GM12878 (cell line): Measurements from ENCODE around the gene HMGB2.

Source experiments
- CTCF ChIP-seq, 3 experiments: IDR thresholded peaks in 2 of 3; conservative IDR thresholded peaks in 1 of 3; 2 replicates each; pipeline ENCODE4 v1.5.1; 2011; ENCODE audit warnings: low read depth in 3 of 3, low read length in 3 of 3, mild to moderate bottlenecking in 3 of 3, control low read depth in 2 of 3, moderate library complexity in 2 of 3, inconsistent platforms in 1 of 3, mixed read lengths in 1 of 3; ENCODE audit not compliant: control insufficient read depth in 2 of 3, insufficient read depth in 1 of 3; ENCODE audit errors: extremely low read depth in 1 of 3
- EP300 ChIP-seq, 2 experiments: fragments of 150-350 bp in 1 of 2; IDR thresholded peaks; 2 replicates each; pipeline ENCODE4 v1.6.1; 2011 to 2012; ENCODE audit warnings: low read depth in 2 of 2, low read length in 2 of 2, borderline replicate concordance in 1 of 2, improper control_type of control experiment in 1 of 2, inconsistent platforms in 1 of 2; ENCODE audit not compliant: control insufficient read depth in 1 of 2
- EZH2 ChIP-seq: IDR thresholded peaks from 2 replicates; pipeline ENCODE4 v1.6.1; 2012; ENCODE audit warnings: low read depth, mild to moderate bottlenecking, control low read depth, inconsistent platforms, low read length, borderline replicate concordance; ENCODE audit not compliant: control insufficient read depth
- JUNB ChIP-seq: IDR thresholded peaks from 2 replicates; pipeline ENCODE4 v1.6.1; 2016; ENCODE audit warnings: antibody characterized with exemption, mild to moderate bottlenecking
- NR2F1 ChIP-seq: fragments of 450-650 bp; conservative IDR thresholded peaks from 2 replicates; pipeline ENCODE4 v1.6.1; 2017; ENCODE audit warnings: mild to moderate bottlenecking
- POU2F2 ChIP-seq: IDR thresholded peaks from 3 replicates; pipeline ENCODE4 v1.6.1; 2011; ENCODE audit warnings: low read depth, mild to moderate bottlenecking, low read length, borderline replicate concordance
- ZNF274 ChIP-seq: IDR thresholded peaks from one replicate; pipeline ENCODE4 v1.8.0; 2011; ENCODE audit not compliant: insufficient read length, insufficient read depth
- TF ChIP-seq, protein P1 (sequence below): fragments of 450-650 bp; IDR thresholded peaks from 2 replicates; pipeline ENCODE4 v1.6.1; 2018; ENCODE audit warnings: borderline replicate concordance, mild to moderate bottlenecking; ENCODE audit not compliant: partially characterized antibody

DNA sequence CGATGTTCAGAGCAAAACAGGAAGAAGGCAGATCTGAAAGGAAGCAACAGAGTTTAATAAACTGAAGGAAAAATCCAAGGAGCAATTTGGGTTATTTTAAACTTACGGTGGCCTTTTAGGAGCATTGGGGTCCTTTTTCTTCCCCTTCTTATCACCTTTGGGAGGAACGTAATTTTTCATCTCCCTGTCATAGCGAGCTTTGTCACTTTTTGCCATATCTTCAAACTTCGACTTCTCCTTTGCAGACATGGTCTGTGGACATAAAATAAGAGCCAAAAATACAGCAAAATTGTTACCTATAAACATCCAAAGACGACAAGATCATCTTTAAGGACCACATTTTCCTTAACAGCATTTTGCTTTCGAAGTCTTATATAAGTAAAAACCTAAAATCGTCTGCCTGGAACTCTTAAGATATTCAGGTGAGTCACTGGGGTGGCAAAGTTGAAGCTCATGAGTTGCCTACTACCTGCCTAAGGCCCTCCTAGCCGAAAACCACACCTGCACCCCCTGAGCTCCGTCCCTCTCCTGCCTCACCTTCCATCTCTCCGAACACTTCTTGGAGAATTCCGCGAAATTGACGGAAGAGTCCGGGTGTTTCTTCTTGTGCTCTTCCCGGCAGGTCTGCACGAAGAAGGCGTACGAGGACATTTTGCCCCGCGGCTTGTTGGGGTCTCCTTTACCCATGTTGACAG is 1.0 kb downstream of the HMGB2 start:
- TF ChIP-seq CTCF (IDR thresholded peaks at IDR 0.05 in 2 of 3, conservative IDR thresholded peaks at IDR 0.05 in 1 of 3; ENCODE audit: control insufficient read depth in 2 of 3, extremely low read depth in 1 of 3, insufficient read depth in 1 of 3, low read depth in 3 of 3, low read length in 3 of 3): no peak
- TF ChIP-seq EP300 (IDR thresholded peaks at IDR 0.05; ENCODE audit: borderline replicate concordance in 1 of 2, control insufficient read depth in 1 of 2, low read depth in 2 of 2, low read length in 2 of 2): no peak
- TF ChIP-seq, protein P1, sequence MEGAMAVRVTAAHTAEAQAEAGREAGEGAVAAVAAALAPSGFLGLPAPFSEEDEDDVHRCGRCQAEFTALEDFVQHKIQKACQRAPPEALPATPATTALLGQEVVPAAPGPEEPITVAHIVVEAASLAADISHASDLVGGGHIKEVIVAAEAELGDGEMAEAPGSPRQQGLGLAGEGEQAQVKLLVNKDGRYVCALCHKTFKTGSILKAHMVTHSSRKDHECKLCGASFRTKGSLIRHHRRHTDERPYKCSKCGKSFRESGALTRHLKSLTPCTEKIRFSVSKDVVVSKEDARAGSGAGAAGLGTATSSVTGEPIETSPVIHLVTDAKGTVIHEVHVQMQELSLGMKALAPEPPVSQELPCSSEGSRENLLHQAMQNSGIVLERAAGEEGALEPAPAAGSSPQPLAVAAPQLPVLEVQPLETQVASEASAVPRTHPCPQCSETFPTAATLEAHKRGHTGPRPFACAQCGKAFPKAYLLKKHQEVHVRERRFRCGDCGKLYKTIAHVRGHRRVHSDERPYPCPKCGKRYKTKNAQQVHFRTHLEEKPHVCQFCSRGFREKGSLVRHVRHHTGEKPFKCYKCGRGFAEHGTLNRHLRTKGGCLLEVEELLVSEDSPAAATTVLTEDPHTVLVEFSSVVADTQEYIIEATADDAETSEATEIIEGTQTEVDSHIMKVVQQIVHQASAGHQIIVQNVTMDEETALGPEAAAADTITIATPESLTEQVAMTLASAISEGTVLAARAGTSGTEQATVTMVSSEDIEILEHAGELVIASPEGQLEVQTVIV: no peak
- TF ChIP-seq NR2F1: no peak
- TF ChIP-seq JUNB: no peak
- TF ChIP-seq EZH2: no peak
- TF ChIP-seq ZNF274: no peak
- TF ChIP-seq POU2F2: no peak
